SK-N-DZ (cell line): ENCODE results near the gene PPIC. TPM values are rescaled to one million over a fixed set of nuclear protein-coding genes. Genes with fewer than 3 reads are reported as not detected.
A peak's percentile ranks its signal among the peaks of the same experiment; 100 is the strongest.

Experiments
- DNase-seq: peaks from one replicate; pipeline ENCODE4 v3.0.0-alpha.2; 2015; ENCODE audit warnings: low spot score
- polyA plus RNA-seq, 2 experiments: library from polyadenylated mRNA; depleted of rRNA; stranded (reverse); fragments of >200 nt; gene quantifications; 2 replicates each; pipeline ENCODE4 v1.2.3, GENCODE V29; 2014

The PPIC gene
- polyA plus RNA-seq (2014; cell fraction: cytosol; rRNA removed): not detected in 2 replicates
- 0.24 TPM in 1 of 2 replicates, not detected in the other for polyA plus RNA-seq (2014; cell fraction: nucleus; rRNA removed)

DNA sequence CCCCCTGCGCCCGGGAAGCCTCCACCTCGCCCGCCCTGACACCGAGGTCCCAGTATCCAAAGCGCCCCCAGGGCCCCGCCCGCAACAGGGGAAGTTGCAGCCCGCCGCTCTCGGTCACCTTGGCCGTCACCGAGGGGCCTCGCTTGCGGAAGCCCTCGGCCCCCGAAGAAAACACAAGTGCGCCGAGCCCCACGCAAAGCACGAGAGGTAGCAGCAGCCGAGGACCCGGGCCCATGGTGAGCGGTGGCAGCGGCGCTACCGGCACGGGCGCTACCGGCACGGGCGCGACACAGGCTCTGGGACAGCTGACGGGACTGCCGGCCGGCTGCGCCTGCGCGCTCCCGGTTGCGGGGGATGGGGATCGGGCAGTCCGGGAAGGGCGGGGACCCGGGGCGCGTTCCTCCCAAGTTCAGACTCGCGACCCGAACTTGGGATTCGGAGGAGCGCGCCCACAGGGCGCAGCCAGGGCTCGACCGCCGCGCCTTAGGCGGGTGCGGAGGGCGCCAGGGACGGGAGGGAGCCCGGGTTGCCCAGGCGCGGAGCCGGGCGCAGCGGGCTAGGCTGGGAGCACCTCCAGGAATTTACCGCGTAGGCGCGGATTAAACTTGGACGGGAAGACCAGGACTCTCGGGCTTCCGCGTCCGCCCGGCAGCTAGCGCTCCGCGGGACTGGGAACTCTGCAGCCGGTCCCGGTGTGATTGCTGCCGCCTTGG lies at the start of gene PPIC:
Gene PPIC (minus strand): TSS at position 335 of the 713 bp plus-strand sequence. CDS start 100 bp downstream, at position 235.
- peak; percentile 42 for DNase-seq

DNA sequence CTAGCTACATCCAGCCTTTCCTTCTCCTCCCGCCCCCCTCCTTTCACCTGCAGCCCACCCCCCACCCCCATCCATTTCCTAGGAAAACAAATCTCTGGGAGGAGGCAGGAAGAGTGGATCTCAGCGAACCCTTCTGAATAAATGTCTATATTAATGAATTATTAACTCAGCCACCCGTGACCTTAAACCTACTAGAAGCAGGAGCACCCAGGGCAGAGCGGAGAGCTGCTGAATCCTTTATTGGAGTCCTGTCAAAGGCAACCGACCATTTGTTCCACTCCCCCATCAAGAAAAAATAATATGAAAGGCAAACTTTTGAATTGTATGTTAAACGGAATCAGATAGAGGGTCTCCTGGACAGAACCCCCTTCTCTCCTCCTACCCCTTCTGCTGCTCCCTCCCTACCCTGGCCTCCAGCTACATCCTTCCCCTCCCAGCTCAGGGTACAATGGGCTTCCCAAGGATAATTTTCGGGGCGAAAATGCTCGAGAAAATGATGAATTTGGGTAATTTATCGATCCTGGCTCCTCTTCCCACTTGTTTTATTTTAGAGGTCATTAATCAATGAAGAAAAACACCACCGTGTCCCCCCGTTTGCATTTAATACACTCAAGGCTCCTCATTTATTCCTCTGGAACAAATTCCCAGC lies 49.2 kb upstream of the PPIC start:
- no peak for DNase-seq

DNA sequence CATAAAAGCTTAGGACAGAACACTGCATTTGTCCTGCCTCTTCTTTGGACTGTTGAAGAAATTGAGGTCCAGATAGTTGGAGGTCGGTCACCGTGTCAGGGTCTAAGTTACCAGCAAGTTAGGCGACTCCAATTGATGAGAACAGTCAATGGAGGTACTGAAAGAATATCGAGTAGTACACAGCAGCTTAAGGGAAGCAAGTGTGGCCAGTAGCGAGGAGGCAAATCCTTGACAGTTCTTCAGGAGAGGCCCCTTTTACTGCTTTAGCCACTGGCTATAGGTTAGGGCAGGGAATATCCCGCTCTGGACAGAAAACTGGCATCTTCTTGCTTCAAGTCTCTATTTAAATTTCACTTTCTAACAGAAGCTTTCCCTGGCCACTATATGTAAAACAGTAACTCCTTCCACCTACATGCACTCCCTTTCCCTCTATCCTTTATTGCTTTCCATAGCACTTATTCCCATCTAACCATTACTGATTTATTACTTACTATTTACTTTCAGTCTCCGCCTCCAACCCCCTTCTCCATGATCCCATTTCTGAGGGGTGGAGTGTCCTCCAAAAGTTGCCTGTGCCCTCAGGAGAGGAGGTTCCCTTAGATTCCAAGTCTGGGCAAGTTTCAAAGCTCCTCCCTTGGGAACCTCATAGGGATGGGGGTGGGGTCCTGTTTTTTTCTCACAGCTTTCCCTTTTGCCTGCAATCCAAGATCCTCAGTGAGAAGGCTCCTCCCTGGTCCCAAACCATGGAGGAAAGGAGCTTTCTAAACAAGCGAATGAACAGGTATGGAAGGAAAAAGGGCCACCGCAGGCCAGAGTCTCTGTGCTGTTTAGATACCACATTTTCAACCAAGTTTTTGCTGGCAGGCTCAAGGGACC lies 48.4 kb upstream of the PPIC start:
- no peak for DNase-seq

GRCh38 chr5:123083298-123083697 lies 46.8 kb upstream of the PPIC start:
- DNase-seq: no peak

DNA sequence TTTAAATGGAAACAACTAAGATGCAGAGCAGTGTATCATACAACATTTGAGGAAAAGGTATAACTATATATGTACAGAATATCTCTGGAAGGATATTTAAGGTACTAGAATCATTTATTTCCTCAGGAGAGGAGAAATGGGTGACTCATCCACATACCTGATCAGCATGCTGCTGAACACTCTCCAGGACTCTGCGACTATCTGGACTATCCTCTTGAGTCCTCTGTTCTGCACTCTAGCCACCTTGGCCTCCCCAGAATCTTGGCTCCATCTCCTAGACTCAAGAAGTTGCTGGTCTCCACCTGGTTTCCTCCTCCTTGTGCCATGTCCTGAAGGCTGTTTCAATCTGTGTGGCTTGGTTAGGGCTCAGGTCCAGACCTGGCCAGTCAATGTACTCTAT lies 43.7 kb upstream of the PPIC start:
- no peak for DNase-seq

- no peak for DNase-seq
Observed at GRCh38 chr5:123075521-123076163, 39.1 kb upstream of the PPIC start.

GRCh38 chr5:123068368-123068938 lies 31.9 kb upstream of the PPIC start:
- no peak for DNase-seq

DNA sequence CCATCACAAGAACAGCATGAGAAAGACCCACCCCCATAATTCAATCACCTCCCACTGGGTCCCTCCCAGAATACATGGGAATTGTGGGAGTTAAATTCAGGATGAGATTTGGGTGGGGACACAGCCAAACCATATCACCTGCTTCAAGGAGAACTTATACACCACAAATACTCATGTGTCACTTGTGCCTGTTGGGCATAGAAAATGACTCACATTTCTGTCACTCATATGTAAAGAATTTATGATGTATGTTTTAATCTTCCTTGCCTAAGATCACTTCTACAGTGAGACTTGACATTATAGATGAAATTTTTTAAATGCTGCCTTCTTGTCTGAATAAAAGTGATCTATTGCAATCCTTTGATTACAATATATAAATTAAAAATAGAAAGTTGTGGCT lies 29.5 kb upstream of the PPIC start:
- no peak for DNase-seq

DNA sequence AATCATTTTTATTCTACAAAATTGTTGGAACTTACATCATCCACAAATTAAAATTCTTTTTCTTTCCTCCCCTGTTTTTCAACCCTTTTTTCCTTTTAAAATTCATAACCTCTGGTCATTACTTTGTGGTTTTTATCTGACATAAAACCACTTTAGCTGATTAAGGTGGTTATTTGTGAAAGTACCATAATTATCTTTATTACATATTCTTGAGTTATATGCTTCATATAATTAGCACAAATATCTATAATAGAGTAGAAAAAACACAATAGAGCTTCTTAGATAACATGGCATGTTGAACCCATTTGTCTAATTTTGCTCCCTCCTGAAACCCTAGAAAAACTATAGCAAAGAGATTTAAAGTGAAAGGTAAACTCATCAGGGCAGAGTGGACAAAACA lies 22.9 kb upstream of the PPIC start:
- no peak for DNase-seq

GRCh38 chr5:123051206-123051605 lies 14.7 kb upstream of the PPIC start:
- no peak for DNase-seq

DNA sequence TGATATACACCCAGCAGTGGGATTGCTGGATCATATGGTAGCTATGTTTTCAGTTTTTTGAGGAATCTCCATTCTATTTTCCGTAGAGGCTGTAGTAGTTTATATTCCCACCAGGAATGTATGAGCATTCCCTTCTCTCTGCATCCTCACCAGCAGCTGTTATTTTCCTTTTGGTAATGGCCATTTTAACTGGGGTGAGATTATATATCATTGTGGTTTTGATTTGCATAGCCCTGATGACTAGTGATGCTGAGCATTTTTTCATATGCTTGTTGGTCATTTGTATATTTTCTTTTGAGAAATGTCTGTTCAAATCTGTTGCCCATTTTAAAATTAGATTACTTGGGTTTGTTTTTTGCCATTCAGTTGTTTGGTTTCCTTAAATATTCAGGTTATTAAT lies 11.2 kb upstream of the PPIC start:
- no peak for DNase-seq

GRCh38 chr5:123046222-123046621 lies 9.7 kb upstream of the PPIC start:
- no peak for DNase-seq

- DNase-seq: no peak
Observed at GRCh38 chr5:123044926-123045617, 8.5 kb upstream of the PPIC start.

DNA sequence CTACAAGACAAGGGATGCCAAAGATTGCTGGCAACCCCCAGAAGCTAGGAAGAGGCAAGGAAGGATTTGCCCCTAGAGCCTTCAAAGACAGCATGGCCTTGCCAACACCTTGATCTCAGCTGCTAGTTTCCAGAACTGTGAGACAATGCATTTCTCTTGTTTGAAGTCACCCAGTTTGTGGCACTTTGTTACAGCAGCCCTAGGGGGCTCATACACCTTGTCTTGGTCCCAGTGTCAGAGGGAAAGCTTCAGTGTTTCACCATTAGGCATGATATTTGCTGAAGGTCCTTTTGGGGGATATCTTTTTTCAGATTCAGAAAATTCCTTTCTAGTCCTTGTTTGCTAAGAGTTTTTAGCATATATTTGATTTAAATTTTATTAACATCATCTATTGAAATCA lies 3.1 kb upstream of the PPIC start:
- DNase-seq: no peak

- DNase-seq: peak; percentile 9
Observed at GRCh38 chr5:123037104-123037418, 536 bp upstream of the PPIC start.

DNA sequence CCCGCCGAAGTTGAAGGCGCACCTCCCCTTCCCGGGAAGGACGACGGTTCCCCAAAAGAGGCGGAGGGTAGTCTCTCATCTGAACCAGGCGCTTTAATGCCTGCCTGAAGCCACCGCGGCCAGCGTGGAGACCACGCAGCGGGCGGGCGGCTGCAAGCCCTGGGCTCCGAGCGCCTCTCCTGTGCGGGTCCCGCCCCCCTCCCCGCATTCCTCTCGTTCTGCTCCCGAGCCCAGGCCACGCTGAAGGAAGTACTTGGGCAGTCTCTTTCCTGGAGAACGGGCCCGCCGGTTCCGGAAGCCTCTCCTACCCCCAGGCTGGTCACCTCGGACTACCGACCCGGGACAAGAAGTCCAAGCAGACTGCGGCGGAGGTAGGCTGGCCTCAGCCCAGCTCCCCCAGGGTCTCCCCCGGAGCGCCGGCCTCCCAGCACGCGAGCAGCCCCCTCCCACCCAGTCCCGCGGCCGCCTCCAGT lies 571 bp downstream of the PPIC start:
- DNase-seq: peak; percentile 24

GRCh38 chr5:123035360-123035917 lies 1.1 kb downstream of the PPIC start:
- DNase-seq: peak; percentile 32

DNA sequence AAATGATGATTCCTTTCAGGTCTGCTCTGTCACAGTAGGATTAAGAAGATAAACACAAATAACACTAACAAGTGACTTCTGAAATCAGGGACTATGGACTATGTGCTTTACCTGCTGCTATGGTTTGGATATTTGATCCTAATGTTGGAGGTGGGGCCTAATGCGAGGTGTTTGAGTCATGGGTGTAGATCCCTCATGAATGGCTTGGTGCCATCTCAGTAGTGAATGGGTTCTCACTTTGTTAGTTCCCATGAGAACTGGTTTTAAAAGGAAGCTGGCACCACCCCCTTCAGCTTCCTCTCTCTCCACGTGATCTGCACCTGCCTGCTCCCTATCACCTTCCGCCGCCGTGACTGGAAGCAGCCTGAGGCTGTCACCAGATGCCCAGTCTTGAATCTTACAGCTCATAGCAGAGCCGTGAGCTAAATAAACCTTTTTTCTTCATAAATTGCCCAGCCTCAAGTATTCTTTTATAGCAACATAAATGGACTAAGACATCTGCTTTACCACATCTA lies 3.3 kb downstream of the PPIC start:
- DNase-seq: no peak

DNA sequence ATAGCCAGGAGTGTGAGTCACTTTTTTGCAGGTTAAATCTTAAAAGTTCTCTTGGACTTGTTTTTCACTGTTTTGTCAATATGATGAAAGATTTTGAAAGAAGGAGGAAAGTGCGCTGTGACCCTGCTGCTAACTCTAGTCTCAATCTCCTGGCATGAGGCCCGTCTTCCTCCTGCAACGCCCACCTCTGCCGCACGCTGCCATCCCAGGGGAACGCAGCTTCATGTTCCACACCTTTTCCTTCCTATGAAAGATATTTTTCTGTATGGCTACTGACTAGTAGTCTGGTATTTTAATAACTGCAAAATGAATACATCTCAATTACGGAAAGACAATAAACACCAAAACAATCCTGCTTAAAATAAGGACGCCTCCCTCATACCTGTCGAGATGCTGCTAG lies 8.3 kb downstream of the PPIC start:
- no peak for DNase-seq

DNA sequence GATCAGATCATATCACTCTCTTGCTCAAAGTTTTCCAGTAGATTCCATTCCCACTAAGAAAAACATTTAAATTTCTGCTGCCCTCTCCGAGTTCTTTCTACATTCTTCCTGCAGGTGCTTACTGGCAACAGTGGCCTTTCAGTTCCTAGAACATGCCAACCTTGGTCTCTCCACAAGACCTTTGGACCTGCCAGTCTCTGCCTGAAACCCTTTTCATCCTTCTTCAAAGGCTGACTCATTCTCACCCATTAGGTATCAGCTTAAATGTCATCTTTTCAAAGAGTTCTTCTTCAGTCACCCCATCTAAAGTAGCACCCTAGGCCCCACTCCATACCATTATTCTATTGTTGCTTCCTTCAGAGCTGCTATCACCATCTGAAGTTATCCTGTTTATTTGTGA lies 21.8 kb downstream of the PPIC start:
- no peak for DNase-seq
